GM06990 (cell line): ENCODE data around the gene RAB13.

Experiments used
- DNase-seq: peaks from one replicate; pipeline ENCODE4 v3.0.0-alpha.2; 2011; ENCODE audit not compliant: insufficient read length; ENCODE audit errors: extremely low read depth
- H3K27me3 ChIP-seq: replicated peaks from 2 replicates; pipeline ENCODE4 v1.6.0; 2011; ENCODE audit warnings: low read length; ENCODE audit not compliant: control insufficient read depth, insufficient read depth
- H3K36me3 ChIP-seq: 2 replicates; pipeline ENCODE4 v1.5.1; 2011; ENCODE audit warnings: low read length; ENCODE audit not compliant: control insufficient read depth, insufficient read depth
- H3K4me3 ChIP-seq: replicated peaks from 2 replicates; pipeline ENCODE4 v1.5.1; 2011; ENCODE audit warnings: low read depth, mild to moderate bottlenecking, control low read depth, low read length
- TF ChIP-seq, protein P1 (sequence below): IDR thresholded peaks from 2 replicates; pipeline ENCODE4 v1.5.1; 2011; ENCODE audit warnings: low read length, control low read depth, mild to moderate bottlenecking, inconsistent platforms; ENCODE audit not compliant: insufficient read depth, poor library complexity, severe bottlenecking

Gene RAB13

GRCh38 chr1:153991806-153992205, 5.7 kb upstream of the RAB13 start:
- H3K4me3 ChIP-seq = peak overlapping the region; percentile 83
- H3K36me3 ChIP-seq = peaks cover 8% of the 10 kb centered on the region
- no peaks in the 10 kb centered on the region for H3K27me3 ChIP-seq
- TF ChIP-seq, protein P1, sequence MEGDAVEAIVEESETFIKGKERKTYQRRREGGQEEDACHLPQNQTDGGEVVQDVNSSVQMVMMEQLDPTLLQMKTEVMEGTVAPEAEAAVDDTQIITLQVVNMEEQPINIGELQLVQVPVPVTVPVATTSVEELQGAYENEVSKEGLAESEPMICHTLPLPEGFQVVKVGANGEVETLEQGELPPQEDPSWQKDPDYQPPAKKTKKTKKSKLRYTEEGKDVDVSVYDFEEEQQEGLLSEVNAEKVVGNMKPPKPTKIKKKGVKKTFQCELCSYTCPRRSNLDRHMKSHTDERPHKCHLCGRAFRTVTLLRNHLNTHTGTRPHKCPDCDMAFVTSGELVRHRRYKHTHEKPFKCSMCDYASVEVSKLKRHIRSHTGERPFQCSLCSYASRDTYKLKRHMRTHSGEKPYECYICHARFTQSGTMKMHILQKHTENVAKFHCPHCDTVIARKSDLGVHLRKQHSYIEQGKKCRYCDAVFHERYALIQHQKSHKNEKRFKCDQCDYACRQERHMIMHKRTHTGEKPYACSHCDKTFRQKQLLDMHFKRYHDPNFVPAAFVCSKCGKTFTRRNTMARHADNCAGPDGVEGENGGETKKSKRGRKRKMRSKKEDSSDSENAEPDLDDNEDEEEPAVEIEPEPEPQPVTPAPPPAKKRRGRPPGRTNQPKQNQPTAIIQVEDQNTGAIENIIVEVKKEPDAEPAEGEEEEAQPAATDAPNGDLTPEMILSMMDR = no peak
- DNase-seq = no peak

- H3K4me3 ChIP-seq = peak overlapping the region; percentile 83
- peaks cover 8% of the 10 kb centered on the region for H3K36me3 ChIP-seq
- TF ChIP-seq, protein P1 = no peak
- DNase-seq = no peak
- H3K27me3 ChIP-seq = no peaks in the 10 kb centered on the region
These were observed 5.1 kb upstream of the RAB13 start for GRCh38 chr1:153991151-153991630.

- Histone ChIP-seq H3K27me3 (no peaks in the 10 kb centered on the region), H3K36me3 (peaks cover 8% of the 10 kb centered on the region), H3K4me3 (peak within 1 kb of the TSS; percentile 83)
- peak; percentile 90 for DNase-seq
- TF ChIP-seq, protein P1 = no peak
These were observed 4.5 kb upstream of the RAB13 start, which contains the start of gene RPS27 for GRCh38 chr1:153990468-153991150. Gene RPS27 (plus strand): TSS chr1:153990762. CDS start chr1:153990797, 35 bp downstream.

- peaks cover 2% of the 10 kb centered on the region; the same call in 1 of the 2 replicates for H3K36me3 ChIP-seq
- no peak overlapping the region for H3K4me3 ChIP-seq
- H3K27me3 ChIP-seq = no peaks in the 10 kb centered on the region
- DNase-seq = no peak
- TF ChIP-seq, protein P1 = no peak
These were observed 1.5 kb upstream of the RAB13 start for GRCh38 chr1:153987621-153988020.

DNA sequence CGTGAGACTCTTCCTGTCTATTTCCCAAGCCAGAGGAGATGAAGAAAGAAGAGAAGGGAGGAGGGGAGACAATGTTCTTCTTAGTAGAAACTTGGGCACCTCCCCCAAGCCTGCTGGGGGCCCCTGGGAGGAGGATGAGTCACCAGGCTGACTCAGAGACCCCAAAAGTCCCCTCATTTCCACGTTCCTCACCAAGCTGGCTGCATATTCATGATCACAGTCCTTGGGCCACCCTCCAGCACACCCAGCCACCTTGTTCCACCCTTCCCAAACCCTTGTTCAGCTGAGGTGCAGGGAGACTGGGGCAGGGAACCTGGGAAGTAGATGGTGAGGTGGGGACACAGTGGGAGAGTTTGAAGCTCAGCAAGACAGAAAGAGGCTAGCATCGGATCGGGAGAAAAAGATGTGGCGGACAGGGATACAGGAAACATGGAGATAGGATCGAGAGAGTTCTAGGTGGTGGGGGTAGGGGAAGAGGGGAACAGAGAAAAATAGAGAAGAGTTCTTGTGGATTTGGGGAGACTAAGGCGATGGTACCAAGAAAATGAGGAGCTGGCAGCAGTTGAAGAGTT, 712 bp downstream of the RAB13 start:
- peak overlapping the region; percentile 57 for H3K4me3 ChIP-seq
- no peaks in the 10 kb centered on the region; the same call in 1 of the 2 replicates for H3K36me3 ChIP-seq
- TF ChIP-seq, protein P1 = no peak
- no peak for DNase-seq
- no peaks in the 10 kb centered on the region for H3K27me3 ChIP-seq
